Measurements from ENCODE around the gene MEIS1. TPM values are rescaled to one million over a fixed set of nuclear protein-coding genes. Genes with fewer than 3 reads are reported as not detected.

MEIS1 gene
- total and polyA plus RNA-seq, 7 experiments from 2014 or later = 0.05 to 5.6 (median 0.56) TPM; not detected in 4

GRCh38 chr2:66496670-66497420, 61.9 kb downstream of the MEIS1 start:
- ATAC-seq (no peak), DNase-seq (no peak)
- H3K27me3 Mint-ChIP-seq = peaks cover 0 to 8% (median 0%) of the 10 kb centered on the region in 5 donors
- ChIA-PET POLR2A (no interaction called here), CTCF (no interaction called here)
- Histone ChIP-seq H3K27me3 (ENCODE audit: control insufficient read depth in 2 of 2, insufficient read depth in 2 of 2, low read length in 2 of 2) (no peaks in the 10 kb centered on the region), H3K9me3 (ENCODE audit: control insufficient read depth in 2 of 3, low read length in 3 of 3) (no peaks in the 10 kb centered on the region), H3K27ac (ENCODE audit: low read depth, low read length) (no peak overlapping the region), H3K4me1 (ENCODE audit: control insufficient read depth in 2 of 2, insufficient read depth in 2 of 2, low read length in 2 of 2) (no peaks in the 10 kb centered on the region), H3K36me3 (ENCODE audit: control insufficient read depth in 2 of 3, insufficient read depth in 3 of 3, low read length in 3 of 3) (no peaks in the 10 kb centered on the region), H3K4me3 (ENCODE audit: low read length) (no peak overlapping the region)
- no peak overlapping the region for H3K27ac Mint-ChIP-seq
- no peak overlapping the region for H3K4me3 Mint-ChIP-seq
- intact Hi-C loops (cut with micrococcal nuclease) = no loop called here
- H3K36me3 Mint-ChIP-seq = no peaks in the 10 kb centered on the region
- H3K9me3 Mint-ChIP-seq = peaks cover 0 to 3% (median 0%) of the 10 kb centered on the region in 11 donors
- no peaks in the 10 kb centered on the region for H3K4me1 Mint-ChIP-seq

GRCh38 chr2:66497431-66498288, 62.7 kb downstream of the MEIS1 start:
- ChIA-PET CTCF (no interaction called here), POLR2A (no interaction called here)
- H3K27me3 Mint-ChIP-seq = peaks cover 0 to 8% (median 0%) of the 10 kb centered on the region in 5 donors
- DNase-seq = no peak
- H3K27me3 ChIP-seq (ENCODE audit: control insufficient read depth in 2 of 2, insufficient read depth in 2 of 2, low read length in 2 of 2) = no peaks in the 10 kb centered on the region
- no peaks in the 10 kb centered on the region for H3K36me3 Mint-ChIP-seq
- no peak for ATAC-seq
- H3K9me3 ChIP-seq (ENCODE audit: control insufficient read depth in 2 of 3, low read length in 3 of 3) = no peaks in the 10 kb centered on the region
- H3K4me1 Mint-ChIP-seq = no peaks in the 10 kb centered on the region
- H3K4me3 Mint-ChIP-seq = no peak overlapping the region
- H3K9me3 Mint-ChIP-seq = peaks cover 0 to 3% (median 0%) of the 10 kb centered on the region in 11 donors
- intact Hi-C loops (cut with micrococcal nuclease) = no loop called here
- H3K27ac ChIP-seq (ENCODE audit: low read depth, low read length) = no peak overlapping the region
- no peaks in the 10 kb centered on the region for H3K4me1 ChIP-seq (ENCODE audit: control insufficient read depth in 2 of 2, insufficient read depth in 2 of 2, low read length in 2 of 2)
- peak overlapping the region in 1 of 9 donors; percentile 71 for H3K27ac Mint-ChIP-seq
- no peak overlapping the region for H3K4me3 ChIP-seq (ENCODE audit: low read length)
- no peaks in the 10 kb centered on the region for H3K36me3 ChIP-seq (ENCODE audit: control insufficient read depth in 2 of 3, insufficient read depth in 3 of 3, low read length in 3 of 3)

DNA sequence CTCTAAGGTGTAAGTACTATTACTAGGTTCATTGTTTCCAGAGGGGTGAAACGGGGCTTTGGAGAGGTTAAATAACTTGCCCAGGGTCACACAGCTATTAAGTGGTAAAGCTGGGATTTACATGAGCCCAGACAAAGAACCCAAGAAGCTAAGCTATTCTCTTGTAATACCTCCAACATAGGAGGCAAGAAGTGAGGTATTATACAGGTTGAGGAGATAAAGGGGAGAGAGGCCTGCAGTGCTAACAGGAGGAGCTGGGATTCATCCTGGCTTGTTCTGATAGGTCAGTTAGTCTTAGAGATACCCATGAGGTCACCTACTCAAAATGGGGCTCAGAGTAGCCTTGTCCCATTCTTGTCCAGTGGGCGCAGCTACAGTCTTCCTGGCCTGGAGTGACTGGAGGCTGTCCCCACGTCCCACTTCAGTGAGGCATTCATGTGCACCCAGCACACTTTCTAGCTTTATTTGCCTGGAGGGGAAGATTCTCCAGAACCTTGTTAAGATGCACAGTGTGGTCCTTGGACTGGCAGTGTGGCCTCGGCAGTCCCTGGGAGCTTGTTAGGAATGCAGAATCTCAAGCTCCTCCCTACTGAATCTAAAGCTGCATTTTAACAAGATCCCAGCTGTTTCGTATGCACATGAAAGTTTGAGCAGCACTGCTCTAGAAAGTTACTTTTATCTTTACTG, 63.5 kb downstream of the MEIS1 start:
- Histone ChIP-seq H3K4me3 (ENCODE audit: low read length) (no peak overlapping the region), H3K27ac (ENCODE audit: low read depth, low read length) (no peak overlapping the region), H3K9me3 (ENCODE audit: control insufficient read depth in 2 of 3, low read length in 3 of 3) (no peaks in the 10 kb centered on the region), H3K36me3 (ENCODE audit: control insufficient read depth in 2 of 3, insufficient read depth in 3 of 3, low read length in 3 of 3) (no peaks in the 10 kb centered on the region), H3K4me1 (ENCODE audit: control insufficient read depth in 2 of 2, insufficient read depth in 2 of 2, low read length in 2 of 2) (no peaks in the 10 kb centered on the region), H3K27me3 (ENCODE audit: control insufficient read depth in 2 of 2, insufficient read depth in 2 of 2, low read length in 2 of 2) (no peaks in the 10 kb centered on the region)
- ATAC-seq (no peak), DNase-seq (no peak)
- Mint-ChIP-seq H3K27me3 (peaks cover 0 to 8% (median 0%) of the 10 kb centered on the region in 5 donors), H3K4me1 (no peaks in the 10 kb centered on the region), H3K4me3 (no peak overlapping the region), H3K27ac (no peak overlapping the region), H3K36me3 (no peaks in the 10 kb centered on the region), H3K9me3 (peaks cover 0 to 4% (median 0%) of the 10 kb centered on the region in 11 donors)
- intact Hi-C loops (cut with micrococcal nuclease) = no loop called here
- ChIA-PET CTCF (no interaction called here), POLR2A (no interaction called here)

- Mint-ChIP-seq H3K4me3 (no peak overlapping the region), H3K27ac (no peak overlapping the region), H3K9me3 (peaks cover 0 to 5% (median 0%) of the 10 kb centered on the region in 11 donors), H3K36me3 (no peaks in the 10 kb centered on the region), H3K27me3 (peaks cover 0 to 8% (median 0%) of the 10 kb centered on the region in 5 donors), H3K4me1 (no peaks in the 10 kb centered on the region)
- no peaks in the 10 kb centered on the region for H3K36me3 ChIP-seq (ENCODE audit: control insufficient read depth in 2 of 3, insufficient read depth in 3 of 3, low read length in 3 of 3)
- intact Hi-C loops (cut with micrococcal nuclease) = no loop called here
- no peaks in the 10 kb centered on the region for H3K27me3 ChIP-seq (ENCODE audit: control insufficient read depth in 2 of 2, insufficient read depth in 2 of 2, low read length in 2 of 2)
- DNase-seq = no peak
- no peak overlapping the region for H3K27ac ChIP-seq (ENCODE audit: low read depth, low read length)
- H3K4me1 ChIP-seq (ENCODE audit: control insufficient read depth in 2 of 2, insufficient read depth in 2 of 2, low read length in 2 of 2) = no peaks in the 10 kb centered on the region
- POLR2A ChIA-PET = no interaction called here
- CTCF ChIA-PET = no interaction called here
- no peak overlapping the region for H3K4me3 ChIP-seq (ENCODE audit: low read length)
- no peaks in the 10 kb centered on the region for H3K9me3 ChIP-seq (ENCODE audit: control insufficient read depth in 2 of 3, low read length in 3 of 3)
- no peak for ATAC-seq
These were observed 66.3 kb downstream of the MEIS1 start for GRCh38 chr2:66501267-66501666.

- Histone ChIP-seq H3K27ac (ENCODE audit: low read depth, low read length) (no peak overlapping the region), H3K4me3 (ENCODE audit: low read length) (no peak overlapping the region), H3K4me1 (ENCODE audit: control insufficient read depth in 2 of 2, insufficient read depth in 2 of 2, low read length in 2 of 2) (no peaks in the 10 kb centered on the region), H3K36me3 (ENCODE audit: control insufficient read depth in 2 of 3, insufficient read depth in 3 of 3, low read length in 3 of 3) (no peaks in the 10 kb centered on the region), H3K9me3 (ENCODE audit: control insufficient read depth in 2 of 3, low read length in 3 of 3) (no peaks in the 10 kb centered on the region), H3K27me3 (ENCODE audit: control insufficient read depth in 2 of 2, insufficient read depth in 2 of 2, low read length in 2 of 2) (no peaks in the 10 kb centered on the region)
- H3K4me1 Mint-ChIP-seq = no peaks in the 10 kb centered on the region
- no peak overlapping the region for H3K4me3 Mint-ChIP-seq
- H3K9me3 Mint-ChIP-seq = peaks cover 0 to 5% (median 0%) of the 10 kb centered on the region in 11 donors
- CTCF ChIA-PET = no interaction called here
- DNase-seq = no peak
- no peak overlapping the region for H3K27ac Mint-ChIP-seq
- H3K27me3 Mint-ChIP-seq = peaks cover 0 to 21% (median 5%) of the 10 kb centered on the region in 5 donors
- no peaks in the 10 kb centered on the region for H3K36me3 Mint-ChIP-seq
- no peak for ATAC-seq
- intact Hi-C loops (cut with micrococcal nuclease) = no loop called here
- POLR2A ChIA-PET = no interaction called here
These were observed 71.3 kb downstream of the MEIS1 start for GRCh38 chr2:66506265-66506664.

DNA sequence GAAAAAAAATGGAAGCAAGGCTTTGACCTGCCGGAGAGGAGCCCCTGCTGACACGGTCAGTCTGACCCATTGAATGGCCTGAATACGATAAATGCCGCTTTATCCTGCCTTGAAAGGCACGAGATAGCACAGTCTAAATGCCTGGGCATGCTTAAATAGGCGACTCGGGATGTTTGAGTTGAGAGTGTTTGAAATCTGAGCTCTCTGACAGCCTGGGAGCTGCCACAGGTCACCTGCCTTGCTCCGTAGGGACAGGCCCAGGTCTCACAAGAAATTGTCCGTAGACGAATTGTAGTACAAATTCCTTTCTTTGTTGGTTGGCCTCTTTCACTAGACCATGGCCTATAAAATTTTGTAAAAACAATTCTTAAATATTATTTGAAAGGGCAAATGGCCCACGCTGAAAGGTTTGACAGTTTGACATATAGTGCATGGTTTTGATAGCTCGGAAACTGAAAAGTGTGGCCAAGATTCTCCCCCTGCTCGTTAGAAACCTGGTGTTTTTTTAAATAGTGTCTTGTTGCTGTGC, 72.8 kb downstream of the MEIS1 start:
- Mint-ChIP-seq H3K9me3 (peaks cover 0 to 5% (median 0%) of the 10 kb centered on the region in 11 donors), H3K4me1 (no peaks in the 10 kb centered on the region), H3K27me3 (peaks cover 0 to 21% (median 5%) of the 10 kb centered on the region in 5 donors), H3K27ac (no peak overlapping the region), H3K4me3 (no peak overlapping the region), H3K36me3 (no peaks in the 10 kb centered on the region)
- H3K4me1 ChIP-seq (ENCODE audit: control insufficient read depth in 2 of 2, insufficient read depth in 2 of 2, low read length in 2 of 2) = no peaks in the 10 kb centered on the region
- intact Hi-C loops (cut with micrococcal nuclease) = no loop called here
- no peak overlapping the region for H3K4me3 ChIP-seq (ENCODE audit: low read length)
- DNase-seq (no peak), ATAC-seq (no peak)
- CTCF ChIA-PET = no interaction called here
- POLR2A ChIA-PET = no interaction called here
- H3K27me3 ChIP-seq (ENCODE audit: control insufficient read depth in 2 of 2, insufficient read depth in 2 of 2, low read length in 2 of 2) = no peaks in the 10 kb centered on the region
- H3K27ac ChIP-seq (ENCODE audit: low read depth, low read length) = no peak overlapping the region
- no peaks in the 10 kb centered on the region for H3K9me3 ChIP-seq (ENCODE audit: control insufficient read depth in 2 of 3, low read length in 3 of 3)
- H3K36me3 ChIP-seq (ENCODE audit: control insufficient read depth in 2 of 3, insufficient read depth in 3 of 3, low read length in 3 of 3) = no peaks in the 10 kb centered on the region

Measured in naive thymus-derived CD4-positive, alpha-beta T cell (primary cell).